Cortex of kidney (tissue), 1 donor: Measurements from ENCODE around the gene PRKCB.
"Not testable (repeated sequence)": the region's sequence is repeated elsewhere in the genome, so short reads cannot be mapped to it uniquely, and the experiment has no call there.

Source experiments
- DNase-seq: peaks from one replicate; lab custom pipeline; 2025; lab: John Stamatoyannopoulos, UW

Gene PRKCB

DNA sequence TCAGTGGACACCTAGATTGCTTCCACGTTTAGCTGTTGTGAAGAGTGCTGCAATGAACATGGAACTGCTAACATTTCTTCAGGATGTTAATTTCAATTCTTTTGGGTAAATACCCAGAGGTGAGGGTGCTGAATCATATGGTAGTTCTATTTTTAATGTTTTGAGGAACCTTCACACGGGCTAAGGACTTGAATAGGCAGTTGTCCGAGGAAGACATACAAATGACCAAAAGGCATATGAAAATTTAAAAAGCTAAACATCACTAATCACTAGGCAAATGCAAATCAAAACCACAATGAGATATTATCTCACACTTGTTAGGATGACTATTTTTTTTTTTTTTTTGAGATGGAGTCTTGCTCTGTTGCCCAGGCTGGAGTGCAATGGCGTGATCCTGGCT, 173.3 kb downstream of the PRKCB start:
- DNase-seq: no peak

DNA sequence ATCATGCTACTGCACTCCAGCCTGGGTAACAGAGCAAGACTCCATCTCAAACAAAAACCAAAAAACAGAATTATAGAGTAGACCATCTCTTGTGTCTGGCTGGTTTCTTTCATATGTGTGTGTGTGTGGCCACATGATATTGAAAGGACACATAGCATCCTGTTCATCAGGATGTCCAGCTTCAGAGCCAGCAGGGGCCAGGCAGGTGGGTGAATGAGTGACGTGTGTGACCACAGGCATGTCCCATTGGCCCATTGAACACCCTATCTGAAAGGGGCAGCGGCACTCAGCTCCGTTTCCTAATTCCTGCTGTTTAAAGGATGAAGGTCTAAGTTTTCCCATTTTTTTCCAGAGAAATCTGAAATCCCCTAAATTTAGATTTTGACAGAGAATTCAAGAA, 174.2 kb downstream of the PRKCB start:
- DNase-seq: no peak

DNA sequence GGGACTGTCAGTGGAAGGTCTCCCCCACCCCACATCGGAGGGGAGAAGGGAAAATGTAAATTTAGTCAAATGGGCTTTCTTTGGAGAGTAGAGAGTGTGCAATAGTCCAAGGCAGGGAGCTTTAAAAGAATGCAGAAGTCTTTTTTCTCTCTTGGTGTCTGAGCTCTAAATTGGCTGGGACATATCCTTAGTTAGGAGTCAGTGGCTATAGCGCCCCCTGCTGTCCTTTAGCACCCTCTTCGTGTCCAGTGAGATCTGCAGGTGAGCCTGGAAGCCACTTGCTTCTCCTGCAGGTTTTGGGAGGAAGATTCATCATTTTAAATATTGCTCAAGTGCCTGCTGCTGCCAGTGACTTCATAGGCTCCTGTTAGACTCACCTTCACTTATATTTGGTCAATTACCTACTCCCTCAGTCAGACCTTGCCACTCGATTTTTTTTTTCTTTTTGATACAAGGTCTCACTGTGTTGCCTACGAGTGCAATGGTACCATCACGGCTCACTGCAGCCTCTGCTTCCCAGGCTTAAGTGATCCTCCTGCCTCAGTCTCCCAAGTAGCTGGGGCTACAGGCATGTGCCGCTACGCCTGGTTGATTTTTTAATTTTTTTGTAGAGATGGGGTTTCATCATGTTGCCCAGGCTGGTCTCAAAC, 174.8 kb downstream of the PRKCB start:
- DNase-seq: no peak

DNA sequence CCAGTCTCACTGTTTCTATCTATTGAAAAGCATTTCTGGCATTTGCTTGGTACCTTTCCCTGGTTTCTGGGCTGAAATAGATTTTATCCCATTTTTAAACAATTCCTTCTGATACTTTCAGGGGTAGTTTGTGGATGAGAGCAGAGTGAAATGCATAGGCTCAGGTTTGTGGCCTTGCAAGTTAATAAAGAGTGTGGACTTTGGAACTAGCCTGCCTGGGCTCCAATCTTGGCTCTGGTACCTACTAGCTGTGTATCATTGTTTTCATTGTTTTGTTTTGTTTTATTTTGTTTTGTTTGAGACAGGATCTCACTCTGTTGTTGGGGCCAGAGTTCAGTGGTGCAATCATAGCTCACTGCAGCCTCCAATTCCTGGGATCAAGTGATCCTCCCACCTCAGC, 175.5 kb downstream of the PRKCB start:
- DNase-seq: no peak

DNA sequence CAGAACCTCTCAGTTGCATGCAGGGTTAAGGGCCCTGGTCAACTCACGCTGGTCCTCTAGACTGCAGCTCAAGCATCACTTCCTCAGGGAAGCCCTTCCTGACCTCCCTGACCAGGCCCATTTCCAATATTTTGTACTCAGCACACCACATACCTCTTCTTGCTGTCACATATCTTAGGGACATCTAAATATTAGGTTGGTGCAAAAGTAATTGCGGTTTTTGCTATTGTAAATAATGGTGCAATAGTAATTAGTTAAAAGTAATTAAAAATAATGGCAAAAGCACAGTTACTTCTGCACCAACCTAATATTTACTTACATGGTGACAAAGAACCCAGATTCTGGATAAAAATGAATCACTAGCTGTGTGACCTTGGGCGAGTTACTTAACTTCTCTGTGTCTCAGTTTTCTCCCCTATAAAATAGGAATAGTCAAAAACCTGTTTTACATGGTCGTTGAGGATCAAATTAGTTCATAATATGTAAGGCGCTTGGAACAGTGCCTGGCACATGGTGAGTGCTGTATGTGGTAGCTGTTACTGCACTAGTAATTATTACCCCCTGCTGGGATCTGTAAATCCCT, 177.4 kb downstream of the PRKCB start:
- DNase-seq: no peak

DNA sequence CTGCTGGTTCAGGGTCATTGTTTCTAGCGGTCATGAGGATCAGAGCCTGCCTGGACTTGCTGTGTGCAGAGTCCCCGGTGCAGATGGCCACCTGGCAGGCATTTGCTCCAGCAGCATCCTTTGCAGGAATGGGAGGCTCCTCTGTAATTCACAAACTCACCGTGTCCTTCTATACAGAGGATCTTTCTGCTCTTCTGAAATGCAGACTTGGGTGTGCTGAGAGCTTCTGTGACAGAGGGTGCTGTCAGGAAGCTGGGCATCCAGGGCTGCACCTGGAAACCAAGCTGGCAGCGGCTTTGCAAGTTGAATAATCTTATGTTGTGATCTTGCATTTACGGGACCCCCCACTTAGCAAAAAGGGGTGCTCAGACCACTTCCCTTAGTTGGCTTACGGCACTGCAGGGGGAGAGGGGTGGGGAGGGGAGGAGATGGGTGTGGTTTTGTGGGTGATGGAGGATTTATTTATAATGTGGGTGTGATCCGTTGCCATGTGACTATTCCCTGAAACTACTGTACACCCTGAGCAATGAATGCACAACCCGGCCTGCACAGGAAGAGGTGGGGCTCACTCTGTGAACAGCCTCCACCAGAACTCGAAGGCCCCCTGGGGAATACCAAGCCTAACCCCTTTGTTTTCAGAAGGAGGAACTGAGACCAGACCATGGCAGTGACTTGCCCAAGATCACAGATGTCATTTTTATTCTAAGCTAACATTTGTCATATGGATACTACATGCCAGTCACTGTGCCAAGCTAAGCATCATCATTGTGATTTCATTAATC, 178.3 kb downstream of the PRKCB start:
- DNase-seq: no peak

DNA sequence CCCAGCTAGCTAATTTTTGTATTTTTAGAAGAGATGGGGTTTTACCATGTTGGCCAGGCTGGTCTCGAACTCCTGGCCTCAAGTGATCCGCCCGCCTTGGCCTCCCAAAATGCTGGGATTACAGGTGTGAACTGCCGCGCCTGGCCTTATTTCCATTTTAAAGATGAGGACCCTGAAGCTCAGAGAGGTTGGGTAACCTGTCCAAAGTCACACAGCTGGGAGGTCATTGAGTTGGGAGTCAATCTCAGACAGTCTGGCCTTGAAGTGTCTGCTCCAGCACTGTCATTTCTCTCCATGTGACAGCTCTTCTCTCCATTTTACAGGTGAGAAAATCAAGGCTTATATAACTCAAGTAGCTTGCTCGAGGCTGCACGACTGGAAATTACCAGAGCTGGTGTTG, 179.2 kb downstream of the PRKCB start:
- not testable (repeated sequence) for DNase-seq

DNA sequence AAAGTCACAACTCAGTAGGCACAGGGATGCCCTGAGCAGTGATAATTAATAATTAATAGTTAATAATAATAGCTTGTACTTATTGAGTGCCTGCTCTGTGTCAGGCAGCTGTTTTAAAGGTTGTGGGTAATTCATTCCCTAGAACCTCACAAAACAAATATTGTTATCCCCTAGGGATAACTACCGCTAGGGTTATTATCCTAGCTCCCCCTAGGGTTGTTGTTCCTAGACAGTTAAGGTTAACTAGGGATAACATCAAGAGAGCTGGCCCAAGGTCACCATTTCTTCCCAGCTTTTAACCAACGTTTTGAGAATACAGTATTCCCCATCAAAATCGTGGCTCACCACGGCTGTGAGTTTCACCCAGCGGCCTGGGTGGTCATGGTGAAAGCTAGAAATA, 180.1 kb downstream of the PRKCB start:
- no peak for DNase-seq

DNA sequence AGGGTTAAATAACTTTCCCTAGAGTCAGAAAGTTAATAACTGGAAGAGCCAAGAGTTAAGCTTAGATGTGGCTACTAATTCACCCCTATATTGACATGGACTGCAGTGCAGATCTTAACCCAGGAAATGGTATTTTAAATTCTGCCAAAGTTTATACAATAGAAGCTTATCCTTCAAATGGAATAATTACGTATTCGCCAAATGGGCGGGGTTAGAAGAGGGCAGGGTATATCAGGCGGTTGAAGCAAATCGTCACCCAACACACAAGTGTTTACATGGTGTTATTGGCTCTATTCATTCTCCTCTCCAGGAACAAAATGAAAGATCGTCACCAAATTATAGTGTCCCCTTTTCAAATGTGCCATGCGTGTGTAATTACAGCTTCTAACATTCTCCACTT, 182.7 kb downstream of the PRKCB start:
- no peak for DNase-seq

DNA sequence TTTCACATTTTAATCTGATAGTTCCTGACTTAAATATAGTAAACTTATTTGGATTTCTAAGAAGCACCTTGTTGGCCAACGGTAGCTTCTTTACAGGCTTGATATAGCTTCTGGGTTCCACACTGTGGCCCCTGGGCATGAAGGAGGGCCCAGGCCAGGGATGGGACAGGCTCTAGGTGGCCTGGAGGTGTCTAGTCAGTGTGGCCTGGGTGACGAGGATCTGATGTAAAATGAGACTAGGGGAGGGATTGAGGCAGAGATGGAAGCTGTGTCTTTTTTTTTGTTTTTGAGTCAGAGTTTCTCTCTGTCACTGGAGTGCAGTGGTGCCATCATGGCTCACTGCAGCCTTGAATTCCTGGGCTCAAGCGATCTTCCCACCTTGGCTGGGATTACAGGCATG, 187.0 kb downstream of the PRKCB start:
- no peak for DNase-seq

DNA sequence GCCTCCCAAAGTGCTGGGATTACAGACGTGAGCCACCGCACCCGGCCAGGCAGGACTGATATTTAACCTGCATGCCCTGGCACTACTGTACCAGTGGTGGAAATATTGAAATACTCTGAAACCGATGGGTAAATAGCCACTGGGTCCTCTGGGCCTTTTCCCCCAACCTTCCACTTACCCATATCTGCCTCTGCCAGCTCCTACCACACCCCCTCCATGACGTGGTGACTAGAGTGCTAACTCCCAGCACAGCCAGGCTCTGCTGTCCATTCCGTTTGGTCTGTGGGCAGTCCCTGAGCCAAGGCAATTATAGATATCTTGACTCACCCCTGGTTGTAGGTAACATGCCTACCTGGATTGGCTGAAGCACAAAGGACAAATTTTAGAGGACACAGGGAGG, 187.8 kb downstream of the PRKCB start:
- no peak for DNase-seq

DNA sequence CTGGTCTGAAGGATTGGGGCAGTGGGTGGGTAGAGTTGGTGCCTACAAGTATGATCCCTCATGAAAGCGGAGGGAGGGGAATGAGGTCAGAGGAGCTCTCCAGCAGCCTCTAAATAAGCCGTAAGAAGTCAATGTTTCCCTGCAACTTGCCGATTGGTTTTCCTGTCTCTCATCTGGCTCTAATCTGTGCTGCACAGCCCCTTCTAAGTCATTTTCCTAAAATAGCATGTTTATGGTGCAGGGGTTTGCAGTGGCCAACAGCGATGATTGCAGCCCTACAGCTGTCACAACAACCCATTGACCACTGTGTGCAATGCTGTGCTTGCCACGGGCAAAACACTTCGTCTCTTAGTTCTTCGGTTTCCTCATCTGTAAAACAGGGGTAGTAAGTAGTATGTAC, 189.2 kb downstream of the PRKCB start:
- DNase-seq: no peak

DNA sequence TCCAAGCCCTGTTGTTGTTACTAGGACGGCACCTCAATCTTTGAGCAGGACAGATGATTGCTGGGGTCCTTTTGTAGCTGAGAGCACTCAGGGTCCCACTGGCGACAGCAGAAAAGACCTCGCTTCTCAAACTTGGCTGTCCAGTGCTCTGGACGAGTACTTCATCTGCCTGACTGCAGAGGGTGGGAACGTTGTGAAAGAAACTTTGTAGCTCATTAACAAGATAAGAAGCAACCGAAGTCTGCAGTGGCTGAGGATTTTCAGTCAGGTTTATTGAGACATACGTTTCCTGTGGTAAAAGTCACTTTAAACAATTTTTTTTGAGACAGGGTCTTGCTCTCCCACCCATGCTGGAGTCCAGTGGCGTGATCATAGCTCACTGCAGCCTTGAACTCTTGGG, 191.7 kb downstream of the PRKCB start:
- DNase-seq: no peak

DNA sequence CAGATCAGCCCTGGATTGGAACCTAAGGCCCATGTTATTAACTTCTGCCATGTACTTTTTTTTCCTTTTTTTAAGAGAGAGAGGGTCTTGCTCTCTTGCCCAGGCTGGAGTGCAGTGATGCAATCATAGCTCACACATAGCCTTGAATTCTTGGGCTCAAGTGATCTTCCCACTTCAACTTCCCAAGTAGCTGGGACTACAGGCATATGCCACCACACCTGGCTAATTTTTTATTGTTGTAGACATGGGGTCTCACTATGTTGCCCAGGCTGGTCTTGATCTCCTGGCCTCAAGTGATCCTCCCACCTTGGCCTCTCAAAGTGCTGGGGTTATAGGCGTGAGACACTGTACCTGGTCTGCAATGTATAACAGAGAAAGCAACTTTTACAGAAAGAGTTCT, 194.1 kb downstream of the PRKCB start:
- not testable (repeated sequence) for DNase-seq

DNA sequence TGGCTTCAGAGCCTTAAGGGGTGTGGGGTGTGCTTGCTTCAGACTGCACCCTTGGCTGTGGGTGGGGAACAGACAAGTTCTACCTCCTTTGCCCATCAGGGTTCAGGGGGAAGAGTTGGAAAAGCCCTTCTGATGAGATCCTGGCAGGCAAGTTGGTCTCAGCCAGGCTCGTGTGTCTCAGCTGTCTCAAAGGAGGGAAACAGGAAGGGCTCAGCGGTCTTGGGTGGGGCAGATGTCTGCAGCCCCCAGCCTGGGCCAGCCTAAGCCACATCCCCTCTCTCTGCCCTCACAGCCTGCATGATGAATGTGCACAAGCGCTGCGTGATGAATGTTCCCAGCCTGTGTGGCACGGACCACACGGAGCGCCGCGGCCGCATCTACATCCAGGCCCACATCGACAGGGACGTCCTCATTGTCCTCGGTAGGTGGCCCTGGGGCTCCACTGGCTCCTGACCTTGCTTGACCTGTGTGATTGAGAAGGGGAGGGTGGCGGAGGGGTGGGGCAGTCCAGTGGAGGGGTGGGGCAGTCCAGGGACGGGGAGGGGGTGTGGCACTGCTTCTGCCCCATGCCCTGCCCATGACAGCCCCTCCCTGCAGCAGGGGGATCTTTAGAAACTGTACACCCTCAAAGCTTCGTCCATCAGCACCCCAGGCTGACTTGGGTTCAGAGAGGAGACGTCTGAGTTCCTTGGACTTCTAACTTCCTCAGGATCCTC, 199.5 kb downstream of the PRKCB start:
- DNase-seq: no peak

DNA sequence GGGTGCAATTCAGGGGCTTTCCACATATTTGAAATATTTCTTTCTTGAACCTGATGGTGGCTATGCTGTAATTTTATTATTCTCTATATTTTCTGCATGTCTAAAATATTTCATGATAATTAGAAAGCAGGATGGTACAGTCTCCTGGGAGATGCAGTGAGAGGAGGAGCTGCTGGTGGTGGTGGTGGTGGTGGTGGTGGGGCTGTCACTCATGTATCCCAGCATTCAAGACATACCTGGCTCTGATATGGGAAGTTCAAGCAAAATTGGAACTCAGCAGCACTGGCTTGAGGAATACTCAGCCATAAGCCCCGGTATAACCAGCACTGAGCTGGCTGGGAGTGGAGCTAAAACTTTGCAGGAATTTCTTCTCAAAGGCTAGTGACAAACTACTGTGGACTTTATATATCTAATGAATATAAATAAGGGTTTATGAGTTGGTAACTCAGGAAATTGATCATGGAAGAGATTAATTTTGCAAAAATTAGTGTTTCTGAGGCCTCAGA, 200.3 kb downstream of the PRKCB start:
- no peak for DNase-seq

DNA sequence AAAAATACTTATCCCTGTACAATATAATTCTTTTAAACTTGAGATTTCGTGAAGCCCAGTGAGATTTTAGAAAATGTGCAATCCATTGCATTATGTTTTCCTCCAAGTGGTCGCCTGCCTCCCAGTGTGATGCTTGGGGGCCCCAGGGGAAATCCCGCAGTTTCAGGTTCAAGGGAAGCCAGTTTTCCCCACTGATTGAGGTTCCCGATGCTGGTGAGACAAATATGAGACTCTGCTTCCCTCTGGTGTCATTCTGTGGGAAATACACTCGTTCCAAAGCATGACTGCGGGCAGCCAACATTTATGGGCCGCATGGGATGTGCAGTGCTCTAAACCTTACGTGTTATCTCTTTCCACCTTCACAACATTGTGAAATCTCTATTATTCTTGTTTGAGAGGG, 200.8 kb downstream of the PRKCB start:
- DNase-seq: no peak

DNA sequence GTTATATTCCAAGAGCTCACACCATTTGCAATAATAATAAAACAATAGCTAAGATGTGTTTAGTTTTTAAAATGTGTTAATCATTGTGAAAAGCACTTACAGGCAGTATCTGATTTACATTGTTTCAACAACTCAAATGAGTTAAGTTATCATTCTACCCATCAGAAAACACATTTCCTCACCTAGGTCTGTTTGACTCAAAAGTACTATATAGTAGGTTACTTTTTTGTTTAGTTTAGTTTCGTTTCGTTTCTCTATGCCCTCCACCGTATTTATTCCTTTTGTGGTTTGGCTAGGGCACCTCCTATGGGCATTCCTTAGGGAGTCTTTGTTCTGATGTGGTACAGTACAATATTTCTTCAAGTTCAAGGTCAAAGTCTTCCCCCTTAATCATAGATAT, 201.6 kb downstream of the PRKCB start:
- no peak for DNase-seq

DNA sequence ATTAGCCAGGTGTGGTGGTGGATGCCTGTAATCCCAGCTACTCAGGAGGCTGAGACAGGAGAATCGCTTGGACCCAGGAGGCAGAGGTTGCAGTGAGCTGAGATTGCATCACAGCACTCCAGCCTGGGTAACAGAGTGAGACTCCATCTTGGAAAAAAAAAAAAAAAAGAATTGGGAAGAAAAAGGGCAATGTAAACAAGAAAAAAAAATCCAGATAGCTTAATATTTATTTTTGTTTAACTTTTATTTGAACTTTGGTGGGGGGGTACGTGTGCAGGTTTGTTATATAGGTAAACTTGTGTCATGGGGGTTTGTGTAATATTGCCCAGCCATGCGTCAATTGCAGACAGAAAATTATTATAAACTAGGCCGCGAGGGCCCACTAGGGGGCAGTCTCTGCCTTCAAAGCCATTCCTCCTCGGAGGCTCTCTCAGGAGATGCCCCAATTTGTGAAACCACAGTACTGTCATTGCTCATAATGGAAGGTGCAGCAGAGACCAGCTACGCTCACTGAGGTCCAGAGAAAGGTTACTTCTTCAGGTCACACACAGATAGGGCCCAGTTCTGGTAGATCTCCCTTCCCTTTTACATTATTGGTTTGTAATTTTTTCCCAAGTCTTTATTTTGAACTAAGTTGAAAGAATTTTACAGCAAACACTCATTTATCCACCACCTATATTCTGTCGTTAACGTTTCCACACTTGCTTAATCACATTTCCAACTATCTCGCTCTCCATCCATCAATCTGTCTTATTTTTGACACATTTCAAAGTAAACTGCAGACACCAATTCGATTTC, 206.2 kb downstream of the PRKCB start:
- no peak for DNase-seq

DNA sequence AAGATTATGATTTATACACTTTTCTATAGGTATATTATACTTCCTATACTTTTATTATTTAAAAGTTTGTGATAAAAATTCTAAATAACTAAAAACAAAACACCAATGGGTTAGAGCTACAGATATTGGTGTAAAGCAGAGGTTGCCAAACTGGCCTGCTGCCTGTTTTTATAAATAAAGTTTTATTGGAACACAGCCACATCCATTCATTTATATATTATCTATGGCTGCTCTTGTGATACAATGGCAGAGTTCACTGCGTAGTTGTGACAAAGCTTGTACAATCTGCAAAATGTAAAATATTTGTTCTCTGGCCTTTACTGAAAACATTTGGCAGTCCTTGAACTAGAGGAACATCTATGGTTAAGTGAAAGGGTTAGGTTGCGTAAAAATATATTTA, 208.7 kb downstream of the PRKCB start:
- DNase-seq: no peak

DNA sequence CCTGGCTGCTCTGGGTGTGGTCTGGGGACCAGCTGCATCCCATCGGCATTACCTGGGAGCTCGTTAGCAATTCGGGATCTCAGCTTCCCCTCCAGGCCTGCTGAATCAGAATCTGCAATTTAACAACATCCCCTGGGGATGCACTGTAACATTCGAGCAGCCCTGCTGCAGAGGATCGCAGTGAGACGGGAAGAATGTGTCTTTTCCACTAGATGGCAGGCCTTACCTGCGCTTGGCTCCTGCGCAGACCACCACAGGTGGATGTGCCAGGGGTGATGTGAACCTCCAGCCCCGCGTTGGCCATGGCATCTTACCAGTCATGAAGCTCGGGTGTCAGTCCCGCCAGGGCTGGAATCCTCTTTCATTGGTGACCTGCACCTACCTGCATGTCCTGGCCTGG, 209.9 kb downstream of the PRKCB start:
- no peak for DNase-seq

DNA sequence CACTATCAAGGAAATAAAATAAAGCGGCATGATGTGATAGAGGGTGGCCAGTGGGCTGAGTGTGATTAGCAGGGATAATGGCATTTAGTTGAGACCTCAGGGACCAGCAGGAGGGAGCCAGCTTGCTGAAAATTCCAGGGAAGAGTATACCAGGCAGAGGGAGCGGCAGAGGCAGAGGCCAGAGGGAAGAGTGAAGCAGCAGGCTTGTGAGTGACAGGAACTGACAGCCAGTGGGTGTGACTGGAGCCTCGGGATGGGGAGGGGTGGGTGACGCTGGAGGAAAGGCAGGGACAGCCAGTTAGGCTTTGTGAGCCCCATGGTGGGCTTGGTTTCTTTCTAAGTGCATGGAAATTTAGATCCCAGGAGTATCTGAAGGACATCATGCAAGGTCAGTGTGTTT, 210.7 kb downstream of the PRKCB start:
- no peak for DNase-seq
